Type B pancreatic cell (in vitro differentiated cells): ENCODE data around the gene XPNPEP1. TPM values are rescaled to one million over a fixed set of nuclear protein-coding genes. Genes with fewer than 3 reads are reported as not detected.

ENCODE experiments used
- DNase-seq: peaks from one replicate; pipeline ENCODE4 v3.0.0; 2021; ENCODE audit warnings: mixed read lengths; ENCODE audit not compliant: unreplicated experiment; ENCODE audit errors: extremely low spot score
- H3K27ac Mint-ChIP-seq: 2 replicates; pipeline ENCODE4 v1.8.0; 2021; ENCODE audit warnings: mild to moderate bottlenecking, mixed read lengths
- H3K27me3 Mint-ChIP-seq: 2 replicates; pipeline ENCODE4 v1.8.0; 2021; ENCODE audit warnings: mixed read lengths
- H3K36me3 Mint-ChIP-seq: 2 replicates; pipeline ENCODE4 v1.8.0; 2021; ENCODE audit warnings: mixed read lengths
- H3K4me1 Mint-ChIP-seq: one replicate; pipeline ENCODE4 v1.8.0; 2021; ENCODE audit warnings: mixed read lengths; ENCODE audit not compliant: unreplicated experiment
- H3K4me3 Mint-ChIP-seq: 2 replicates; pipeline ENCODE4 v1.8.0; 2021; ENCODE audit warnings: mild to moderate bottlenecking, mixed read lengths
- H3K9me3 Mint-ChIP-seq: 2 replicates; pipeline ENCODE4 v1.8.0; 2021; ENCODE audit warnings: mixed read lengths
- CTCF ChIP-seq: fragments of 200-600 bp; sonication (generic); conservative IDR thresholded peaks from 2 replicates; pipeline ENCODE4 v1.5.0; 2021; ENCODE audit warnings: antibody characterized with exemption, mild to moderate bottlenecking
- total RNA-seq: library from RNA; stranded (reverse); gene quantifications from 2 replicates; pipeline ENCODE4 v1.2.1, GENCODE V29; 2021; ENCODE audit warnings: low replicate concordance

Gene XPNPEP1
- total RNA-seq, 1 donor from 2014 or later = 76.6 TPM

GRCh38 chr10:109820620-109821405, 102.5 kb downstream of the XPNPEP1 start:
- Mint-ChIP-seq H3K36me3 (no peaks in the 10 kb centered on the region), H3K4me1 (no peaks in the 10 kb centered on the region), H3K9me3 (no peaks in the 10 kb centered on the region), H3K27ac (no peak overlapping the region), H3K27me3 (peaks cover 8% of the 10 kb centered on the region), H3K4me3 (no peak overlapping the region)
- TF ChIP-seq CTCF = no peak
- no peak for DNase-seq

DNA sequence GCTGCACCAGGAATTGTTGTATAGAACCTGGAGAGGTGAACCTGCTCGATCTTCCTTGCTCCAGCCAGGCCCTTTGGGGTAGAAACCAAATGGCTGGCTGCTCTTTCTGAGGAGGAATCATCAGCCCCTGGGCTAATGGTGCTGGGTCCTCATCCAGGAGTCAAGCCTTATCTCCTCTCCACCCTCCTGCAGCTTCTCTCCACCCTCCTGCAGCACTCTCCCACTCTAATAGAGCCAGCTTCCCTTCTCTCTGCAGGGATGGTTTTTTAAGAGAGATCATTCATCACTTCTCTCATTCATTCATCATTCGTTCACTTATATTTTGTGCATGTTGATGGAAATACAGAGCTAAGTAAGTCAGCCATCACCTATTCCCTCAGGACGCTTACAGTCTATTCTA, 103.5 kb downstream of the XPNPEP1 start:
- Mint-ChIP-seq H3K27ac (no peak overlapping the region), H3K27me3 (peaks cover 8% of the 10 kb centered on the region), H3K4me1 (no peaks in the 10 kb centered on the region), H3K9me3 (no peaks in the 10 kb centered on the region), H3K4me3 (no peak overlapping the region), H3K36me3 (no peaks in the 10 kb centered on the region)
- DNase-seq = no peak
- TF ChIP-seq CTCF = no peak

Other genes starting within 250 kb of the XPNPEP1 start
- 140 and 183 TPM in 2 replicates for gene ADD3, start 84.5 kb upstream of the XPNPEP1 start, total RNA-seq